Colonic mucosa (tissue), 4 donors: ENCODE data around the gene SSR4. TPM values are rescaled to one million over a fixed set of nuclear protein-coding genes. Genes with fewer than 3 reads are reported as not detected.

Experiments
- DNase-seq: peaks from one replicate; pipeline ENCODE4 v3.0.0-alpha.2; 2020
- H3K27ac ChIP-seq: fragments of 200-600 bp; one replicate; pipeline ENCODE4 v1.8.0; 2021
- H3K27me3 ChIP-seq: fragments of 200-600 bp; one replicate; pipeline ENCODE4 v1.8.0; 2021
- H3K36me3 ChIP-seq: fragments of 200-600 bp; one replicate; pipeline ENCODE4 v1.8.0; 2021
- H3K4me1 ChIP-seq: fragments of 200-600 bp; one replicate; pipeline ENCODE4 v1.8.0; 2021; ENCODE audit warnings: mild to moderate bottlenecking
- H3K4me3 ChIP-seq: fragments of 200-600 bp; one replicate; pipeline ENCODE4 v1.8.0; 2021
- H3K9ac ChIP-seq, 2 donors: one replicate each; pipeline ENCODE4 v1.7.0; 2013; ENCODE audit warnings: control low read depth in 2 of 2, low read depth in 2 of 2, low read length in 2 of 2
- H3K9me3 ChIP-seq: fragments of 200-600 bp; one replicate; pipeline ENCODE4 v1.8.0; 2021
- intact Hi-C: fragments of 100-400 bp; cut with DNase I; formaldehyde crosslinking; loops from one replicate; pipeline ENCODE4 v1.14.1; 2022
- total RNA-seq, 2 donors: library from RNA; stranded (reverse); fragmentation: NEBNext Ultra II Directional in 1 of 2; extraction: Animal tissue kit (Norgen Biotek cat#: 25700) in 1 of 2; gene quantifications; one replicate each; pipeline ENCODE4 v1.2.1, GENCODE V29; 2021
- TF ChIP-seq, protein P1 (sequence below): fragments of 200-600 bp; IDR thresholded peaks from one replicate; pipeline ENCODE4 v1.8.0; 2022; ENCODE audit warnings: antibody characterized with exemption, mild to moderate bottlenecking
- donor health status: healthy.
- donor health status: DM: no; HTN: no; CAD: no.
- donor health status: DM: no; HTN: no; CAD: no.

Gene SSR4
- total RNA-seq, 2 donors from 2014 or later, result 253 to 377 TPM

DNA sequence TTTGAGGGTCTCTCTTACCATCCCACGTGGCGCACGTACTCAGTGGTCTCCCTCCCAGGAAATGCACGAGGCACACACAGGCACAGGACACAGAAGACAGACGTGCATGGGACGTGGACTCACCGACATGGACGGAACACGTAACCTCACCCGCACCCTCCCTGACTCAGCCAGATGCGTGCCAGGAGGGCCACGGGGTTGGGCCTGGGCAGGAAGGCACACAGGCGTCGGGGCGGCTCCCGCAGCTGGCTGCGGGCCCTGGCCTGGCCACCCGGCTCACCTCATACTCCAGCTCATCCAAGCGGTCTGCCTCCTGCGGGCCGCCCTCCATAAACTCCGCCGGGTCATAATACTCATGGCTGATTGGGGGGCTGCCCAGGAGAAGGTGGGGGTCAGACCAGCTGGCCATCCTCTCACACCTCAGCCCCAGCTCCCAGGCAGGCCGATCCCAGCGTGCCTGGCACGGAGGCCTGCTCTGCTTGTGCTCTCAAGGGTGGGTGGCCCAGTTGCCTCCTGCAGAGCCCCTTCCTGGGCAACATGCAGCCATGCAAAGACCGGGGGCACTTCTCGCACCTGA is 12.6 kb downstream of the SSR4 start:
- H3K9me3 ChIP-seq, result no peaks in the 10 kb centered on the region
- no peaks in the 10 kb centered on the region for H3K4me1 ChIP-seq
- H3K4me3 ChIP-seq, result no peak overlapping the region
- TF ChIP-seq, protein P1, sequence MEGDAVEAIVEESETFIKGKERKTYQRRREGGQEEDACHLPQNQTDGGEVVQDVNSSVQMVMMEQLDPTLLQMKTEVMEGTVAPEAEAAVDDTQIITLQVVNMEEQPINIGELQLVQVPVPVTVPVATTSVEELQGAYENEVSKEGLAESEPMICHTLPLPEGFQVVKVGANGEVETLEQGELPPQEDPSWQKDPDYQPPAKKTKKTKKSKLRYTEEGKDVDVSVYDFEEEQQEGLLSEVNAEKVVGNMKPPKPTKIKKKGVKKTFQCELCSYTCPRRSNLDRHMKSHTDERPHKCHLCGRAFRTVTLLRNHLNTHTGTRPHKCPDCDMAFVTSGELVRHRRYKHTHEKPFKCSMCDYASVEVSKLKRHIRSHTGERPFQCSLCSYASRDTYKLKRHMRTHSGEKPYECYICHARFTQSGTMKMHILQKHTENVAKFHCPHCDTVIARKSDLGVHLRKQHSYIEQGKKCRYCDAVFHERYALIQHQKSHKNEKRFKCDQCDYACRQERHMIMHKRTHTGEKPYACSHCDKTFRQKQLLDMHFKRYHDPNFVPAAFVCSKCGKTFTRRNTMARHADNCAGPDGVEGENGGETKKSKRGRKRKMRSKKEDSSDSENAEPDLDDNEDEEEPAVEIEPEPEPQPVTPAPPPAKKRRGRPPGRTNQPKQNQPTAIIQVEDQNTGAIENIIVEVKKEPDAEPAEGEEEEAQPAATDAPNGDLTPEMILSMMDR, result no peak
- no peak overlapping the region for H3K27ac ChIP-seq
- no peak overlapping the region for H3K9ac ChIP-seq
- intact Hi-C loops, result no loop called here
- H3K27me3 ChIP-seq, result no peaks in the 10 kb centered on the region
- DNase-seq, result no peak
- no peaks in the 10 kb centered on the region for H3K36me3 ChIP-seq

DNA sequence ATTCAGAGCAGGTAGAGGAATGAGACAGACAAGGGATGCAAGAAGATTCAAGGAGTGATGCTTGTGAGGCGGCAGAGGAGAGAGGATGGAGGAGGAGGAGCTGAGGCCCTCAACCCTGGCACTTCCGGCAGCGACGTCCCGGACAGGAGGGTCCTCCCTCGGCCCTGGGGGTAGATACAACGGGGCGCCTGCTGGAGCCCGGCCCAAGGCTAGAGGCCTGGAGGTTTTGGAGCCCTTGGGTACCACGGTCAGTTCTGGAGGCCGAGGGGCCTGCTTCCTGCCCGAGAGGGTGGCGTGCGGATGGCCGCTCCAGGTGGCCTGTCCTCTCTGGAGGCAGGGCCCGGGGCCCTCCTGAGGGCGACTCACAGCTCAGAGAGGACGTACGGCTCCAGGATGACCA is 13.5 kb downstream of the SSR4 start:
- TF ChIP-seq, protein P1, result no peak
- DNase-seq, result no peak
- intact Hi-C loops, result no loop called here

DNA sequence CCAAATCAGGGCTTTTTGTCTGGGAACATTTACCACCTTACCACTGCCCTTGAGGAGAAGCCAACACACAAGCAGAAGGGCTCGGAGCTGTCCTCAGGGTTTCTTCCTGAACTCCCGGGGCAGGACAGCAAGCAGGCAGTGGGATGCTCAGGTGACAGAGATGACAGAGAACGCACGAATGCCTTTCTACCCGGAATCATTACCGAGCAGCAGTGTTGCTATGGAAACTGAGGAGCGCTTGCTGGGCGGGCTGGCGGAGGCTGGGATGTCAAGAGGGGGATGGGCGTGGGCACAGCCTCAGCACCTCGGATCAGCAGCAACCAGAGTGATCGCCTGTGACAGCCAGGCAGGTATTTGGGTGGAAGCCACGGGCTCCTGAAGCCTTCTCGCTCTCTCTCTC is 17.8 kb downstream of the SSR4 start:
- TF ChIP-seq, protein P1, result no peak
- Histone ChIP-seq H3K27ac (no peak overlapping the region), H3K9me3 (no peaks in the 10 kb centered on the region), H3K9ac (no peak overlapping the region), H3K27me3 (no peaks in the 10 kb centered on the region), H3K4me1 (no peaks in the 10 kb centered on the region), H3K4me3 (no peak overlapping the region), H3K36me3 (no peaks in the 10 kb centered on the region)
- intact Hi-C loops, result no loop called here
- no peak for DNase-seq

More for the DNA sequence above, 13.5 kb downstream of the SSR4 start:
- Histone ChIP-seq H3K27ac (no peak overlapping the region), H3K9me3 (no peaks in the 10 kb centered on the region), H3K9ac (no peak overlapping the region), H3K4me1 (no peaks in the 10 kb centered on the region), H3K36me3 (no peaks in the 10 kb centered on the region), H3K27me3 (no peaks in the 10 kb centered on the region), H3K4me3 (no peak overlapping the region)

DNA sequence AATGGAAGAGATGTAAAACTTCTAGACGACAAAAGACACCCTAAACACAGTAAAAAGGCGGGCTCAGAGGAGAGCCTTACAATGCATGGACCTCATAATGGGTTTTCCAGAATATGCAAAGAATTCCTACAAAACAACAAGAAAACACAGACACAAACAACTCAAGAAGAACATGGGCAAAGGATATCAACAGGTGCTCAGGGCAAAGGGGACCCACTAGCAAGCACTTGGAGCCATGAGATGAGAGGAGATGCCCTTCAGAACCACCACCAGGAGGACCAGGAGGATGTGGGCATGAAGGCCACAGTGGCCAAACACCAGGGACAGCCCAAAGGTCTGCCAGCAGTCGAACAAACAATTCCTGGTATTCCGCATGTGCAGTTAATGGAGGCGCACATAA is 18.7 kb downstream of the SSR4 start:
- H3K27ac ChIP-seq, result no peak overlapping the region
- H3K36me3 ChIP-seq, result no peaks in the 10 kb centered on the region
- DNase-seq, result no peak
- H3K4me3 ChIP-seq, result no peak overlapping the region
- H3K9ac ChIP-seq, result no peak overlapping the region
- intact Hi-C loops, result no loop called here
- no peaks in the 10 kb centered on the region for H3K27me3 ChIP-seq
- no peaks in the 10 kb centered on the region for H3K9me3 ChIP-seq
- TF ChIP-seq, protein P1, result no peak
- H3K4me1 ChIP-seq, result no peaks in the 10 kb centered on the region

DNA sequence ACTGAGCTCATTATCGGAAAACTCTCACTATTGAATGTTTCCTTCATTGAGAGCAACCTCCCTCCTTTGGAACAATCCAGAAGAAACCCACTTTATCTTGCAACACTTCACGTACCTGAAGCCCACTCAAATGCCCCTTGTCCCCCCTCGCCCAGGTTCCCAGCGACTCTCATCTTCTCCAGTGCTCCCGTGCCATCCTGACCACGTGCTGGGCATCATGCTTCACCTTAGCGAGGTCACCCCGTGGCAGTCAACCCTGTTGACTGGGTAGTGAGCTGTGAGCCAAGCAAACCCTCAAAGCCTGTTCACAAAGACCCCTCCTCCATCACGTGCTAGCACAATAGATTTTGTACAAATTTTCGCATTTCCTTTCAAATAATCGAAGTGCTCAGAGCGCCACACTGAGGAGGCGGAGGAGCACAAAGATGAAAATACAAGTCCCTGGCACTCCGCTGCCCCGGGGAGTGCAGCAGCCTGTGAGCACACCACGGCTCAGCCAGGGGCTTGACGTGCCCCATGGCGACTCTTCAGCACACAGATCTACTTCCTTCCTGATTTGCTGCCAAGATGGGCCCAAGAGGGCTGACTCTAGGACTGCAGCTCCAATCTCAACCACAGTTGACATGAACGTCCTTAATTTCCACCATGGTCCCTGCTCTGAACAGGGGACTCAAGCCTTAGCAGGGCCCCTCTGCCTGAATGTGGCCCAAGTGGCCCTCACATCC is 20.3 kb downstream of the SSR4 start:
- intact Hi-C loops, result no loop called here
- Histone ChIP-seq H3K27me3 (peaks cover 8% of the 10 kb centered on the region), H3K36me3 (no peaks in the 10 kb centered on the region), H3K9me3 (no peaks in the 10 kb centered on the region), H3K4me1 (no peaks in the 10 kb centered on the region), H3K9ac (no peak overlapping the region), H3K4me3 (no peak overlapping the region), H3K27ac (no peak overlapping the region)
- no peak for DNase-seq
- TF ChIP-seq, protein P1, result no peak
